Activated T-helper 2 cell treated with anti-CD3 and anti-CD28 coated beads, Interferon-gamma antibody, Interleukin-2, Interleukin-4, amounts not matched to agents 10 μg/mL and 5 μg/mL and 100 μg/mL, durations not matched to agents 14 hours and 24 hours and 36 hours (primary cell): ENCODE results near the gene ELMOD1. TPM values are rescaled to one million over a fixed set of nuclear protein-coding genes. Genes with fewer than 3 reads are reported as not detected.

Experiments used
- DNase-seq: peaks from one replicate; pipeline ENCODE4 v3.0.0; 2021; ENCODE audit warnings: low spot score
- H3K27ac Mint-ChIP-seq: one replicate; pipeline ENCODE4 v1.8.0; 2021; ENCODE audit warnings: mixed read lengths
- H3K27me3 Mint-ChIP-seq: one replicate; pipeline ENCODE4 v1.8.0; 2021; ENCODE audit warnings: low read depth, mixed read lengths
- H3K36me3 Mint-ChIP-seq: one replicate; pipeline ENCODE4 v1.8.0; 2021; ENCODE audit warnings: low read depth, mixed read lengths
- H3K4me1 Mint-ChIP-seq: one replicate; pipeline ENCODE4 v1.8.0; 2021; ENCODE audit warnings: low read depth, mixed read lengths
- H3K4me3 Mint-ChIP-seq: one replicate; pipeline ENCODE4 v1.8.0; 2021; ENCODE audit warnings: low read depth, mild to moderate bottlenecking, moderate library complexity, mixed read lengths
- H3K9me3 Mint-ChIP-seq: one replicate; pipeline ENCODE4 v1.8.0; 2021; ENCODE audit warnings: mixed read lengths
- intact Hi-C: fragments of 100-400 bp; cut with micrococcal nuclease; formaldehyde crosslinking; loops from one replicate; pipeline ENCODE4 v1.15.1; 2023
- total RNA-seq: library from RNA; stranded (reverse); gene quantifications from 2 replicates; pipeline ENCODE4 v1.2.3, GENCODE V29; 2022

ELMOD1 gene
- total RNA-seq, 1 donor from 2014 or later, result not detected

DNA sequence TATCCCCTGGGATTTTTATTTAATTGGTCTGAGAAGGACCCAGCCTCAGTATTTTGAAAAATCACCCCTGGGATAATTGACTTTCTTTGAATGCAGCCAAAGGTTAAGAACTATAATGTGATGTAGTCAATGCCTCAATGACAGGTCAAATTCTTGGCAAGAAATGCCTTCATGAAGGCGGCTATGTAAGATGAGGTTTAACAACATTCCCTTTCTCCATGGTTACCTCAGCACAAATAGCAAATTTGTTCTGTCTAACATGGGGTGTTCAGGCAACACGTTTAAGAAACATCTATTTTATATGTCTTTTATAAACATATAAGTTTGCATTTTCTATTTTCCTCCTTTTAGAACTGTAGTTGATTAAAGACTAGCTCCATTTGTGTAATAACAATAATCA lies 115.6 kb downstream of the ELMOD1 start:
- H3K27me3 Mint-ChIP-seq, result peaks cover 15% of the 10 kb centered on the region
- no peaks in the 10 kb centered on the region for H3K36me3 Mint-ChIP-seq
- DNase-seq, result no peak
- H3K4me3 Mint-ChIP-seq, result no peak overlapping the region
- H3K27ac Mint-ChIP-seq, result no peak overlapping the region
- H3K9me3 Mint-ChIP-seq, result no peaks in the 10 kb centered on the region
- H3K4me1 Mint-ChIP-seq, result no peaks in the 10 kb centered on the region
- intact Hi-C loops, result no loop called here

DNA sequence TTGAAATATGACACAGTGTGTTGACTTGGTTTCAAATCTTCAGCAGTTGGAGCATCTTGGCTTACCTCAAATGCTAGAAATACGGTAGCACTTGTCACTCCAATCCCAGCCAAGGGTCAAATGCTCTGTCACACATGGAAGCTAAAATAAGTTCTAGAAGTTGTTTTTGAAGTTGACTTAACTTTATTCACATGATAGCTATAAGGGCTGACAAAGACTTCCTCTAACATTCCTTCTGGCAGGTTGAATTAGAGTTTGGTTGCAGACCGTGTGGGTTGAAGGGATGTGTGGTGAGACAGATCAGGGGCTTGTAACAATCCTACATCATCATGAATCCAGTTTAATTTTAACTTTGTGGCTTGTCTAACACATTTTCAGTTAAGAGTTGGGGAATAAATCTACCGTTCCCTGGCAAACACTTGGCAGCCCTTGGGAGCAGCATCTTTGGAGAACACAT lies 116.3 kb downstream of the ELMOD1 start:
- Mint-ChIP-seq H3K27me3 (peaks cover 15% of the 10 kb centered on the region), H3K4me1 (no peaks in the 10 kb centered on the region), H3K4me3 (no peak overlapping the region), H3K27ac (no peak overlapping the region), H3K9me3 (no peaks in the 10 kb centered on the region), H3K36me3 (no peaks in the 10 kb centered on the region)
- intact Hi-C loops, result no loop called here
- no peak for DNase-seq

DNA sequence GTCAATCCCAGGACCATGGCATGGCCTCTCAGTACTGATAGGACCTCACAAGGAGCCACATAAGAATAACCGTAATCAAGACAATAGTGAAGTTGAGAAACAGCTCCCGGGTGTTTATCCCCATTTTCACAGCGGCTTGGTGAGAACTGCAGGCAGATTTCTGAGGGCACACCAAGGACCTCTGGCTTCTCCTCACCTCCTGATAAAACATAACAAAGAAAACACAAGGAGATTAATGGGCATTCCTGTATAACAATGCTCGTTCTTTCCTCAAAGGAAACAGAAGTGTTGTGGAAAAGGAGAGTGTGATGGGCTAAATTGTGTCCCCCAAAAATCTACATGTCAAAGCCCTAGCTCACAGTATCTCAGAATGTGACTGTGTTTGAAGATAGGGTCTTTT lies 116.9 kb downstream of the ELMOD1 start:
- no peak for DNase-seq
- intact Hi-C loops, result no loop called here
- H3K4me1 Mint-ChIP-seq, result no peaks in the 10 kb centered on the region
- no peaks in the 10 kb centered on the region for H3K36me3 Mint-ChIP-seq
- H3K27me3 Mint-ChIP-seq, result peaks cover 15% of the 10 kb centered on the region
- no peaks in the 10 kb centered on the region for H3K9me3 Mint-ChIP-seq
- no peak overlapping the region for H3K4me3 Mint-ChIP-seq
- H3K27ac Mint-ChIP-seq, result no peak overlapping the region

DNA sequence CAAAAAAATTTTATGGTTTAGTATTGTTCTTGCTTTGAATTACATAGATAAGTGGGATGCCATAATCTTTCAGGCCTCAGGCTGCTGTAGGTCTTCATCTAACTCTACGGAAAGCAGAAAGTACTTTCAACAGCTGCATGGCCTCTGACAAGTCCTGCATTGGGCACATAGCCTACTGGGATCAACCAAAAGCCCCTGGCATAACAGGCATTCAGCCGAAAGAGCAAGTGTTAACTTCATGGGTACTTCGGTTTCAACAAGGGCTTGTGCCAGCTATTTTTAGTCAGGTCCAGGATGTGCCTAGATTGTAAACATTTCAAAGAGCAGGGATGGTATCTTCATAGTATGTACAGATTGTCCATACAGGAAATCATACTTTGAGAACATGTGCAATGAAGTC lies 117.8 kb downstream of the ELMOD1 start:
- H3K4me3 Mint-ChIP-seq, result no peak overlapping the region
- no peaks in the 10 kb centered on the region for H3K4me1 Mint-ChIP-seq
- no peaks in the 10 kb centered on the region for H3K9me3 Mint-ChIP-seq
- intact Hi-C loops, result no loop called here
- H3K27me3 Mint-ChIP-seq, result peaks cover 13% of the 10 kb centered on the region
- H3K36me3 Mint-ChIP-seq, result no peaks in the 10 kb centered on the region
- DNase-seq, result no peak
- H3K27ac Mint-ChIP-seq, result no peak overlapping the region

DNA sequence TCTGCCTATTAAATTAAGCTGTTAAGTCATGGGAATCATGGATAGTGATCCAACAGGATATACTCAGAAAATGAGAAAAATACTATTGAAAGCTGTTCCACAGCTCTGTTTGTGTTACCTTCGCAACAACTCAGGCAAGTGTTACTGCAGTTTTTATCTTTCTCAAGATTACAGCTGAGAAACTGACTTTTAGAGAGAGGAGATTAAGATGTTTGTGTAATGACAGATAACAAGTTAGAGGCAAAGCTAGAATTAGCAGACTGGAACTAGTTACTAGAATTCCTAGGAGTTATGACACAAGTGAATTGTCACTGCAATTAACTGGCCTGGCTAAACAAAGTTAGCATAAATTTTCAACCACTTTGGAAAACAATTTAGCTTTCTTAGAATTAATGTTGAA lies 119.4 kb downstream of the ELMOD1 start:
- Mint-ChIP-seq H3K9me3 (no peaks in the 10 kb centered on the region), H3K36me3 (no peaks in the 10 kb centered on the region), H3K4me3 (no peak overlapping the region), H3K27me3 (peaks cover 13% of the 10 kb centered on the region), H3K4me1 (no peaks in the 10 kb centered on the region), H3K27ac (no peak overlapping the region)
- no peak for DNase-seq
- intact Hi-C loops, result no loop called here

DNA sequence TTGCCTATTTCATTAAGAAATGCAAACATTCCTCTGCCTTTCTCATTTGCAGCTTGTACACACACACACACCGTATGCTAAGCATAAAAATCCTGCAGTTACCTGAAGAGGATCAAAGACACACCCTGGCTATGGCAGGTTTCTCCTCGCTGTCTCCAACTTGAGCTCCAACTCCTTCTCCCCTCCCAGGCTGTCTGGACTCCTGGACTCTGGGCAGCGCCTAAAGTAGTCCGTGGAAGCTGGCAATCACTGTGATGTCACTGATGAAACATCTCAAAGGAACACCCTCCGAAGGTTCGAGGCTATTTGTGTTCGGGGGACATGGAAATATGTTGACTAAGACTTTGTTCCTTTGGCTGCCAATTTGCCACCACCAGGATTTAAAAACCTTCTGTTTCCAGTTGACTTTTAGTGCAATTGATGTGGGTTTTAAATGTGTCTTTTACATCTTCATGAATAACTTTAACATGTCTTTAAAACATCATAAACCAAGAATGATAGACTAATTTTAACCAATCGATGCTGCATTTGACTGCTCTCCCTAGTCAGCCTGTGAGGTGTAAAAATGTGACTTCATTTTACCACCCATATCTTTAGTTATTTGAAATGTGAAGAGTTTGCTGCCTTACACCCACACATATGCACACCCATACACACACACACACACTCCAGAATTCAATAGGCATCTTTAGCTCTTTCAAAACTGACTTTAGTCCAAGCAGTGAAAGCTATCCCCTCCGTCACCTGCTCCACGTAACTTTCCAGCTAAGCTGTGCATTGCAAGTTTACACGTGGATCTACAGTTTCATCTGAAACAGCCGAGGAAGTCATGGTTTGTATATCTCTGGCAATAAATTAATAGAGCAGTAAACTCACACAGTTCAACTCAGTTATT lies 121.2 kb downstream of the ELMOD1 start, which contains the start of gene SLN:
SLN (minus strand) TSS at position 196 of the 895 bp plus-strand sequence.
- intact Hi-C loops, result no loop called here
- Mint-ChIP-seq H3K27ac (no peak within 1 kb of the TSS), H3K9me3 (no peaks in the 10 kb centered on the region)

DNA sequence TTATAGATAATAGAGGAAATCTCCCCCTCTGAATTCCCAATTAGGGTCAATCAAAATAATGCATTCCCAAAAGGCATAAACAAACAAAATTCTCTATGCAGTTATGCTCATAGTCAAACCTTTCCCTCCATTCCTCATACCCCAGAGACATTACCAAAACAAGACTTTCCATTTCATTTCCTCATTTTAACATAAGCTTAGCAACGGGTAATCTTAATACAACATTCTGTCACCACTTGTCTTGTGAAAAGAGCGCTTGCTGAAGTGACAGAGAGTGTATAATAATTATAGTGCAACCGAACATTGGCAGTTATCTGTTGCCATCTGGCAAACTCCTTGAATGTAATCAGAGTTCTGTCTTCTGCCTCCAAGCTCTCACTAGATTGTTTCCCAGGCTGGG lies 122.1 kb downstream of the ELMOD1 start:
- no peak for DNase-seq
- peaks cover 10% of the 10 kb centered on the region for H3K27me3 Mint-ChIP-seq
- H3K4me1 Mint-ChIP-seq, result no peaks in the 10 kb centered on the region
- no peaks in the 10 kb centered on the region for H3K36me3 Mint-ChIP-seq
- no peaks in the 10 kb centered on the region for H3K9me3 Mint-ChIP-seq
- intact Hi-C loops, result no loop called here
- no peak overlapping the region for H3K4me3 Mint-ChIP-seq
- H3K27ac Mint-ChIP-seq, result no peak overlapping the region

More for the DNA sequence above, 121.2 kb downstream of the ELMOD1 start, which contains the start of gene SLN:
- no peak within 1 kb of the TSS for H3K4me3 Mint-ChIP-seq
- H3K36me3 Mint-ChIP-seq, result no peaks in the 10 kb centered on the region
- no peak for DNase-seq
- H3K4me1 Mint-ChIP-seq, result no peaks in the 10 kb centered on the region
- peaks cover 13% of the 10 kb centered on the region for H3K27me3 Mint-ChIP-seq

Other genes with a start within 250 kb of the ELMOD1 start
- 14.6 and 14.8 TPM in 2 replicates for gene CWF19L2, start 133.3 kb upstream of the ELMOD1 start, total RNA-seq
- gene ALKBH8, start 25.4 kb upstream of the ELMOD1 start, total RNA-seq, result 10.6 and 11.9 TPM in 2 replicates
- not detected in 2 replicates for gene SLN, start 120.9 kb downstream of the ELMOD1 start, total RNA-seq